CD14-positive monocyte (primary cell): ENCODE results near the gene EVA1C. TPM values are rescaled to one million over a fixed set of nuclear protein-coding genes. Genes with fewer than 3 reads are reported as not detected.
A peak's percentile ranks its signal among the peaks of the same experiment; 100 is the strongest.

Source experiments
- DNase-seq, 3 donors: peaks; one replicate each; pipeline ENCODE4 v3.0.0-alpha.2; 2011 to 2022
- H2AFZ ChIP-seq: 2 replicates; pipeline ENCODE4 v1.6.0; 2012; ENCODE audit warnings: mild to moderate bottlenecking, low read depth, low read length, inconsistent platforms; ENCODE audit not compliant: insufficient read depth, poor library complexity, severe bottlenecking
- H3K27ac ChIP-seq, 2 donors: 1 replicate in 1 of 2; 2 replicates in 1 of 2; pipeline ENCODE4 v1.5.1; 2012 to 2013; ENCODE audit warnings: low read length in 2 of 2, control low read depth in 1 of 2, inconsistent platforms in 1 of 2, low read depth in 1 of 2, mild to moderate bottlenecking in 1 of 2
- H3K27me3 ChIP-seq, 2 donors: one replicate each; pipeline versions ENCODE4 v1.6.0 to v1.6.1; 2011 to 2013; ENCODE audit warnings: low read length in 2 of 2; ENCODE audit not compliant: control insufficient read depth in 2 of 2, insufficient read depth in 2 of 2
- H3K36me3 ChIP-seq, 2 donors: replicated peaks in 1 of 2; 1 replicate in 1 of 2; 2 replicates in 1 of 2; pipeline versions ENCODE4 v1.5.1 to v1.6.1; 2012 to 2013; ENCODE audit warnings: low read length in 2 of 2, control low read depth in 1 of 2, inconsistent platforms in 1 of 2, mild to moderate bottlenecking in 1 of 2; ENCODE audit not compliant: insufficient read depth in 2 of 2, control insufficient read depth in 1 of 2
- H3K4me1 ChIP-seq, 2 donors: 1 replicate in 1 of 2; 2 replicates in 1 of 2; pipeline versions ENCODE4 v1.5.1 to v1.6.1; 2012 to 2013; ENCODE audit warnings: low read length in 2 of 2, control low read depth in 1 of 2, inconsistent platforms in 1 of 2, mild to moderate bottlenecking in 1 of 2, moderate library complexity in 1 of 2; ENCODE audit not compliant: insufficient read depth in 2 of 2, control insufficient read depth in 1 of 2
- H3K4me2 ChIP-seq: replicated peaks from 2 replicates; pipeline ENCODE3; 2012; ENCODE audit warnings: low read length, moderate library complexity, mild to moderate bottlenecking; ENCODE audit not compliant: poor library complexity, severe bottlenecking; ENCODE audit errors: extremely low read depth
- H3K4me3 ChIP-seq, 3 experiments: fragments of 200-600 bp in 1 of 3; sonication (generic) in 1 of 3; replicated peaks in 1 of 3; 1 replicate in 2 of 3; 2 replicates in 1 of 3; pipeline ENCODE4 v1.5.1; 2011 to 2013; ENCODE audit warnings: low read length in 3 of 3, mild to moderate bottlenecking in 3 of 3, control low read depth in 2 of 3, low read depth in 2 of 3, inconsistent platforms in 1 of 3, moderate library complexity in 1 of 3
- H3K79me2 ChIP-seq: 2 replicates; pipeline ENCODE4 v1.6.0; 2012; ENCODE audit warnings: mild to moderate bottlenecking, control low read depth, inconsistent platforms, low read length, moderate library complexity; ENCODE audit not compliant: insufficient read depth
- H3K9ac ChIP-seq: 2 replicates; pipeline ENCODE4 v1.6.0; 2017; ENCODE audit warnings: low read length, mild to moderate bottlenecking; ENCODE audit not compliant: insufficient read depth, poor library complexity, severe bottlenecking
- H3K9me3 ChIP-seq, 2 donors: replicated peaks in 1 of 2; 1 replicate in 1 of 2; 2 replicates in 1 of 2; pipeline versions ENCODE4 v1.5.1 to v1.6.1; 2012 to 2013; ENCODE audit warnings: low read length in 2 of 2, control low read depth in 1 of 2; ENCODE audit not compliant: control insufficient read depth in 1 of 2, insufficient read depth in 1 of 2
- H4K20me1 ChIP-seq: 2 replicates; pipeline ENCODE4 v1.6.0; 2012; ENCODE audit warnings: mild to moderate bottlenecking, low read length, control low read depth, moderate library complexity; ENCODE audit not compliant: insufficient read depth
- H3K27ac Mint-ChIP-seq, 7 donors: one replicate each; pipeline ENCODE4 v1.8.0; 2020; ENCODE audit warnings: mild to moderate bottlenecking in 7 of 7, mixed read lengths in 7 of 7, moderate library complexity in 6 of 7, inconsistent platforms in 2 of 7
- H3K27me3 Mint-ChIP-seq, 3 donors: one replicate each; pipeline ENCODE4 v1.8.0; 2021 to 2022; ENCODE audit warnings: low read depth in 3 of 3, mild to moderate bottlenecking in 3 of 3, mixed read lengths in 3 of 3, moderate library complexity in 3 of 3, inconsistent platforms in 1 of 3
- H3K36me3 Mint-ChIP-seq, 2 donors: one replicate each; pipeline ENCODE4 v1.8.0; 2020; ENCODE audit warnings: mixed read lengths in 2 of 2, inconsistent platforms in 1 of 2, mild to moderate bottlenecking in 1 of 2
- H3K4me1 Mint-ChIP-seq: one replicate; pipeline ENCODE4 v1.8.0; 2020; ENCODE audit warnings: mild to moderate bottlenecking, mixed read lengths
- H3K4me3 Mint-ChIP-seq, 2 donors: one replicate each; pipeline ENCODE4 v1.8.0; 2020; ENCODE audit warnings: mild to moderate bottlenecking in 2 of 2, mixed read lengths in 2 of 2, moderate library complexity in 1 of 2
- H3K9me3 Mint-ChIP-seq, 7 donors: one replicate each; pipeline ENCODE4 v1.8.0; 2020 to 2022; ENCODE audit warnings: mixed read lengths in 7 of 7, mild to moderate bottlenecking in 6 of 7, moderate library complexity in 6 of 7, inconsistent platforms in 2 of 7
- WGBS: methylation state at CpG from one replicate; pipeline ENCODE4 v1.1.5; 2013; ENCODE audit warnings: missing lambda C conversion rate; ENCODE audit not compliant: insufficient coverage; 5-methylcytosine and 5-hydroxymethylcytosine counted together
- intact Hi-C, 2 donors: fragments of 100-400 bp; cut with micrococcal nuclease; formaldehyde crosslinking; loops; one replicate each; pipeline versions ENCODE4 v1.15.0 to v1.15.1; 2023
- polyA plus RNA-seq, 3 donors: library from polyadenylated mRNA; depleted of rRNA in 1 of 3; unstranded in 2 of 3; stranded (reverse) in 1 of 3; fragments of 300-500 nt in 2 of 3; fragments of >200 nt in 1 of 3; fragmentation: Illumina TruSeq in 2 of 3; gene quantifications; 1 replicate in 2 of 3; 2 replicates in 1 of 3; pipeline ENCODE4 v1.2.3, GENCODE V29; 2012 to 2021
- TF ChIP-seq, protein P1 (sequence below): fragments of 200-600 bp; IDR thresholded peaks from one replicate; pipeline ENCODE4 v1.8.0; 2022; ENCODE audit warnings: antibody characterized with exemption, mild to moderate bottlenecking

EVA1C gene
- polyA plus RNA-seq, 3 donors, result 0.37 to 0.73 (median 0.63) TPM

DNA sequence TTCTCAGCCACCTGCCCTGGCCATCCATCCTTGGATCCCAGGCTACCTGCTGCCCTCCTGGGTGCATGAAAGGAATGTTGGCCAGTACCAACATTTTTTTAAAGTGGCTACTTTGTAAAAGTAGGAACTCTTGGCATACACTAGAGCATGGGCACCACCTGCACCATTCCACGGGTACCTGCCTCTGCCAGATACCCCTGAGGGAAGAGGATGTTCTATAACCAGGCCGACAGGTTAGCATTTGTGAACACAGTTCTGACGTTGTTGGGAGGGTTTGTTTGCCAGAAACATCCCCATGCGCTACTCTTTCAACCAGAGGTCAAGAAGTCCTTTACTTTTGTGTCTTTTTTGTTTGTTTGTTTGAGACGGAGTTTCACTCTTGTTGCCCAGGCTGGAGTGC is 43.0 kb downstream of the EVA1C start:
- TF ChIP-seq, protein P1, sequence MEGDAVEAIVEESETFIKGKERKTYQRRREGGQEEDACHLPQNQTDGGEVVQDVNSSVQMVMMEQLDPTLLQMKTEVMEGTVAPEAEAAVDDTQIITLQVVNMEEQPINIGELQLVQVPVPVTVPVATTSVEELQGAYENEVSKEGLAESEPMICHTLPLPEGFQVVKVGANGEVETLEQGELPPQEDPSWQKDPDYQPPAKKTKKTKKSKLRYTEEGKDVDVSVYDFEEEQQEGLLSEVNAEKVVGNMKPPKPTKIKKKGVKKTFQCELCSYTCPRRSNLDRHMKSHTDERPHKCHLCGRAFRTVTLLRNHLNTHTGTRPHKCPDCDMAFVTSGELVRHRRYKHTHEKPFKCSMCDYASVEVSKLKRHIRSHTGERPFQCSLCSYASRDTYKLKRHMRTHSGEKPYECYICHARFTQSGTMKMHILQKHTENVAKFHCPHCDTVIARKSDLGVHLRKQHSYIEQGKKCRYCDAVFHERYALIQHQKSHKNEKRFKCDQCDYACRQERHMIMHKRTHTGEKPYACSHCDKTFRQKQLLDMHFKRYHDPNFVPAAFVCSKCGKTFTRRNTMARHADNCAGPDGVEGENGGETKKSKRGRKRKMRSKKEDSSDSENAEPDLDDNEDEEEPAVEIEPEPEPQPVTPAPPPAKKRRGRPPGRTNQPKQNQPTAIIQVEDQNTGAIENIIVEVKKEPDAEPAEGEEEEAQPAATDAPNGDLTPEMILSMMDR, result no peak
- Histone ChIP-seq H3K27me3 (no peaks in the 10 kb centered on the region), H3K36me3 (no peaks in the 10 kb centered on the region), H3K4me2 (no peak overlapping the region), H3K79me2 (no peaks in the 10 kb centered on the region), H3K9me3 (no peaks in the 10 kb centered on the region), H3K27ac (no peak overlapping the region), H3K4me3 (no peak overlapping the region), H3K4me1 (no peaks in the 10 kb centered on the region), H4K20me1 (no peaks in the 10 kb centered on the region), H3K9ac (no peak overlapping the region), H2AFZ (no peak overlapping the region)
- Mint-ChIP-seq H3K4me3 (no peak overlapping the region), H3K9me3 (peaks cover 0 to 13% (median 4%) of the 10 kb centered on the region in 7 donors), H3K36me3 (peaks cover 3% of the 10 kb centered on the region in 2 donors), H3K27ac (peak overlapping the region in 1 of 7 donors; percentile 25), H3K27me3 (no peaks in the 10 kb centered on the region), H3K4me1 (peaks cover 11% of the 10 kb centered on the region)
- intact Hi-C loops, result no loop called here
- WGBS, result 95% methylated on average over 3 of the region's 5 CpGs
- DNase-seq, result no peak

DNA sequence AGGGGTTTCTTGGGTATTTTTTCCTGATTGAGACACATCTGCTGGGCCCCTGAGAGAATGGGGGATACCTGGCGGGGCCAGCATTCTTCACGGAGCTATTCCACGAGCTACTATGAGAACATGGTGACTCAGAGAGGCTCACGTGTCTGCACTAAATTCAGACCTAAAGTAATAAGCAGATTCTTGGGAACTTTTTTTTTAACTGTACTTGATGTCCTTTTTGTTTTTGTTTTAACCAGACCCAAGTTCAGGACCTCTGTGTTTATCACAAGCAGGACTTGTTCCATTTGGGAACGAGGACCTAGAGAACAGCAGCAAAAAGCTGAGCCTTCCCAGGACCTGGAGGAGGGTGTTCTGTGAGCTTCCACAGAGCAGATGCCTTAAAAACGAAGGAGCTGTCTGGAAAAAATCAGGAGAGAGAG is 44.0 kb downstream of the EVA1C start:
- H3K36me3 Mint-ChIP-seq, result peaks cover 3% of the 10 kb centered on the region in 2 donors

More for the DNA sequence above, 44.0 kb downstream of the EVA1C start:
- intact Hi-C loops, result no loop called here
- no peak for DNase-seq
- H2AFZ ChIP-seq, result no peak overlapping the region
- no peaks in the 10 kb centered on the region for H4K20me1 ChIP-seq
- no peaks in the 10 kb centered on the region for H3K36me3 ChIP-seq
- H3K4me1 Mint-ChIP-seq, result peaks cover 11% of the 10 kb centered on the region
- no peaks in the 10 kb centered on the region for H3K4me1 ChIP-seq
- H3K27me3 Mint-ChIP-seq, result no peaks in the 10 kb centered on the region
- H3K9me3 ChIP-seq, result no peaks in the 10 kb centered on the region
- H3K27ac Mint-ChIP-seq, result no peak overlapping the region
- H3K4me3 Mint-ChIP-seq, result no peak overlapping the region
- H3K4me2 ChIP-seq, result no peak overlapping the region
- no peaks in the 10 kb centered on the region for H3K79me2 ChIP-seq
- no peak overlapping the region for H3K9ac ChIP-seq
- no peak overlapping the region for H3K4me3 ChIP-seq
- H3K9me3 Mint-ChIP-seq, result peaks cover 0 to 13% (median 4%) of the 10 kb centered on the region in 7 donors
- 95% methylated on average over 6 of the region's 6 CpGs for WGBS
- no peak overlapping the region for H3K27ac ChIP-seq
- H3K27me3 ChIP-seq, result no peaks in the 10 kb centered on the region
- TF ChIP-seq, protein P1, result no peak
